Myocyte (in vitro differentiated cells): Measurements from ENCODE around the gene TLN1. TPM values are rescaled to one million over a fixed set of nuclear protein-coding genes. Genes with fewer than 3 reads are reported as not detected.

ENCODE experiments used
- DNase-seq: peaks from one replicate; pipeline ENCODE4 v3.0.0-alpha.2; 2012; ENCODE audit warnings: low read depth
- microRNA-seq: library from miRNA; unstranded; fragments of <30 nt; microRNA quantifications from one replicate; pipeline ENCODE4, GENCODE V29; 2016
- total RNA-seq: library from RNA; depleted of rRNA; stranded (reverse); fragments of >200 nt; gene quantifications from 2 replicates; pipeline ENCODE4 v1.2.3, GENCODE V29; 2014

TLN1 gene
- total RNA-seq, 1 donor from 2014 or later, result 219 TPM

- no peak for DNase-seq
Observed at GRCh38 chr9:35650341-35651158, 81.4 kb downstream of the TLN1 start, which contains the start of gene SIT1. SIT1 (minus strand) TSS chr9:35650931; CDS start chr9:35650853, 78 bp downstream.

- DNase-seq, result no peak
Observed at GRCh38 chr9:35649431-35650340, 82.3 kb downstream of the TLN1 start.

Small RNAs within 50 kb of the gene (microRNA-seq; reads per million reads assigned to microRNA genes)
- gene MIR6852 (0.48 reads per million), gene MIR6853 (not detected)

Other genes starting within 250 kb of the TLN1 start
- 39.8 and 57.0 TPM in 2 replicates for gene RUSC2, start 242.1 kb downstream of the TLN1 start, total RNA-seq
- 63.5 and 76.8 TPM in 2 replicates for gene TESK1, start 126.9 kb downstream of the TLN1 start, total RNA-seq
- gene CD72, start 113.8 kb downstream of the TLN1 start, total RNA-seq, result 2.2 TPM in 2 replicates
- gene SIT1, start 81.3 kb downstream of the TLN1 start, total RNA-seq, result not detected in 2 replicates
- 1,100 and 3,603 TPM in 2 replicates for gene RMRP, start 74.2 kb downstream of the TLN1 start, total RNA-seq
- 9.8 and 14.0 TPM in 2 replicates for gene CCDC107, start 73.9 kb downstream of the TLN1 start, total RNA-seq
- not detected in 2 replicates for gene ARHGEF39, start 67.0 kb downstream of the TLN1 start, total RNA-seq
- gene CA9, start 58.3 kb downstream of the TLN1 start, total RNA-seq, result 0.10 TPM in 1 of 2 replicates, not detected in the other
- gene TPM2, start 42.3 kb downstream of the TLN1 start, total RNA-seq, result 13,316 and 13,583 TPM in 2 replicates
- 69.1 and 79.9 TPM in 2 replicates for gene CREB3, start 471 bp upstream of the TLN1 start, total RNA-seq
- 31.9 and 34.4 TPM in 2 replicates for gene GBA2, start 17.0 kb upstream of the TLN1 start, total RNA-seq
- 15.5 and 17.3 TPM in 2 replicates for gene RGP1, start 17.1 kb upstream of the TLN1 start, total RNA-seq
- gene MSMP, start 22.1 kb upstream of the TLN1 start, total RNA-seq, result not detected in 2 replicates
- 8.2 and 17.3 TPM in 2 replicates for gene NPR2, start 59.4 kb upstream of the TLN1 start, total RNA-seq
- 3.4 TPM in 2 replicates for gene SPAG8, start 80.1 kb upstream of the TLN1 start, total RNA-seq
- gene HINT2, start 82.8 kb upstream of the TLN1 start, total RNA-seq, result 24.4 and 30.0 TPM in 2 replicates
- not detected in 2 replicates for gene FAM221B, start 96.5 kb upstream of the TLN1 start, total RNA-seq
- gene TMEM8B, start 97.0 kb upstream of the TLN1 start, total RNA-seq, result 6.8 and 8.8 TPM in 2 replicates
- gene OR13J1, start 138.2 kb upstream of the TLN1 start, total RNA-seq, result not detected in 2 replicates
- 0.37 and 1.5 TPM in 2 replicates for gene HRCT1, start 174.0 kb upstream of the TLN1 start, total RNA-seq
- gene SPAAR, start 177.3 kb upstream of the TLN1 start, total RNA-seq, result not detected in 2 replicates
- not detected in 2 replicates for gene OR2S2, start 226.0 kb upstream of the TLN1 start, total RNA-seq